Endothelial cell (in vitro differentiated cells): ENCODE measurements around the gene C19orf12. TPM values are rescaled to one million over a fixed set of nuclear protein-coding genes. Genes with fewer than 3 reads are reported as not detected.

Experiments
- DNase-seq: peaks from one replicate; pipeline ENCODE4 v3.0.0; 2021; ENCODE audit warnings: low spot score
- H3K27ac Mint-ChIP-seq: one replicate; pipeline ENCODE4 v1.8.0; 2021; ENCODE audit warnings: mixed read lengths, inconsistent platforms; ENCODE audit not compliant: unreplicated experiment
- H3K27me3 Mint-ChIP-seq: one replicate; pipeline ENCODE4 v1.8.0; 2021; ENCODE audit warnings: mild to moderate bottlenecking, moderate library complexity, mixed read lengths, inconsistent platforms; ENCODE audit not compliant: unreplicated experiment
- H3K36me3 Mint-ChIP-seq: one replicate; pipeline ENCODE4 v1.8.0; 2021; ENCODE audit warnings: mild to moderate bottlenecking, low read depth, mixed read lengths, inconsistent platforms; ENCODE audit not compliant: unreplicated experiment
- H3K4me1 Mint-ChIP-seq: one replicate; pipeline ENCODE4 v1.8.0; 2021; ENCODE audit warnings: mild to moderate bottlenecking, mixed read lengths, inconsistent platforms; ENCODE audit not compliant: unreplicated experiment
- H3K4me3 Mint-ChIP-seq: one replicate; pipeline ENCODE4 v1.8.0; 2021; ENCODE audit warnings: mild to moderate bottlenecking, mixed read lengths, inconsistent platforms; ENCODE audit not compliant: unreplicated experiment
- H3K9me3 Mint-ChIP-seq: one replicate; pipeline ENCODE4 v1.8.0; 2021; ENCODE audit warnings: mixed read lengths, inconsistent platforms; ENCODE audit not compliant: unreplicated experiment
- long read RNA-seq: library from polyadenylated mRNA; unstranded; transcript quantifications from one replicate; pipeline ENCODE4 v2.0.0, GENCODE V29; 2020; ENCODE audit not compliant: unreplicated experiment
- total RNA-seq: library from RNA; stranded (reverse); fragmentation: NEBNext Ultra II Directional; extraction: Animal tissue kit (Norgen Biotek cat#: 25700); gene quantifications from one replicate; pipeline ENCODE4 v1.2.1, GENCODE V29; 2021; ENCODE audit not compliant: unreplicated experiment
- TF ChIP-seq, protein P1 (sequence below): fragments of 200-600 bp; sonication (generic); IDR thresholded peaks from one replicate; pipeline ENCODE4 v1.5.0; 2021; ENCODE audit warnings: antibody characterized with exemption; ENCODE audit not compliant: unreplicated experiment

Gene C19orf12
- 6.1 TPM for total RNA-seq
- long read RNA-seq, partial matches to known transcripts: 0 of 1 reads
- long read RNA-seq, other reads (novel, unspliced or antisense): 0 of 1 reads

DNA sequence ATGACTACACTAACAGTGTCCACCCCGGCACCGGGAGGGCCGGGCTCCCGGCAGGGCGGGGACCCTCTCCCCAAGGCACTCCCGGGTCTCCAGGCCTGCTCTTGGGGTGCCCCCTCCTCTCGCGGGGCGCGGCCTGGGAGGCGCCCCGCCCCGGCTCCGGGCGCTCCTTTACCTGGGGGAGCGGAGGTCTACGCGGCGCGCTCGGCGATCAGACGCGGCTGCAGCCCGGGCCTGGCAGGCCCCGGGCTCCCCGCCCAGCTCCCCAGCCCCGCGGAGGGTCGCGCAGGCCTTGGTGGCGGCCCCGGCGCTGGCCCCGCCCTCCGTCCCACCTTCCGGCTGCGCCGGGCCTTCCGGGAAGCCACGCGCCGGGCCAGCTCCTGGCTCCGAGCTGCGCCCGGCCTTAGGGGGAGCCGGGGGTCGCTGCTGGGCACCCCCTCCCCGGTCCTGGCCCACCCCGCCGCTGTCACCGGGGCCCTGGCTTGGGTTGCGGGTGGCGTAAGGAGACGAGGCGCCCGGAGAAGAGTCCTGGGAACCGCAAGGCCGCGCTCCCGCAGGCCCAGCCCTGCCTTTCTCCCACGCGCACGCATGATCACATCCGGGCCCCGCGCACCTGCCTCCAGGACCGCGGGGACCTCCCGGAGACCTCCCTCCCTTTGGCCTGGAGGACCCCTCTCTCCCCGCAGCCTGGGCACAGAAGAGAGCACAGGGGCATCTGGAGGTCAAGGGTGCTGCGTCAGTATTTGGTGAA lies at the start of gene C19orf12:
TSS of gene C19orf12 (minus strand) at position 309 of the 748 bp plus-strand sequence. CDS start 6,848 bp downstream, outside the sequence.
- Mint-ChIP-seq H3K36me3 (no peaks in the 10 kb centered on the region), H3K9me3 (no peaks in the 10 kb centered on the region), H3K4me1 (peaks cover 18% of the 10 kb centered on the region), H3K4me3 (peak within 1 kb of the TSS; percentile 85), H3K27me3 (peaks cover 8% of the 10 kb centered on the region), H3K27ac (peak within 1 kb of the TSS; percentile 24)
- TF ChIP-seq, protein P1, sequence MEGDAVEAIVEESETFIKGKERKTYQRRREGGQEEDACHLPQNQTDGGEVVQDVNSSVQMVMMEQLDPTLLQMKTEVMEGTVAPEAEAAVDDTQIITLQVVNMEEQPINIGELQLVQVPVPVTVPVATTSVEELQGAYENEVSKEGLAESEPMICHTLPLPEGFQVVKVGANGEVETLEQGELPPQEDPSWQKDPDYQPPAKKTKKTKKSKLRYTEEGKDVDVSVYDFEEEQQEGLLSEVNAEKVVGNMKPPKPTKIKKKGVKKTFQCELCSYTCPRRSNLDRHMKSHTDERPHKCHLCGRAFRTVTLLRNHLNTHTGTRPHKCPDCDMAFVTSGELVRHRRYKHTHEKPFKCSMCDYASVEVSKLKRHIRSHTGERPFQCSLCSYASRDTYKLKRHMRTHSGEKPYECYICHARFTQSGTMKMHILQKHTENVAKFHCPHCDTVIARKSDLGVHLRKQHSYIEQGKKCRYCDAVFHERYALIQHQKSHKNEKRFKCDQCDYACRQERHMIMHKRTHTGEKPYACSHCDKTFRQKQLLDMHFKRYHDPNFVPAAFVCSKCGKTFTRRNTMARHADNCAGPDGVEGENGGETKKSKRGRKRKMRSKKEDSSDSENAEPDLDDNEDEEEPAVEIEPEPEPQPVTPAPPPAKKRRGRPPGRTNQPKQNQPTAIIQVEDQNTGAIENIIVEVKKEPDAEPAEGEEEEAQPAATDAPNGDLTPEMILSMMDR: no peak
- DNase-seq: peak; percentile 57

DNA sequence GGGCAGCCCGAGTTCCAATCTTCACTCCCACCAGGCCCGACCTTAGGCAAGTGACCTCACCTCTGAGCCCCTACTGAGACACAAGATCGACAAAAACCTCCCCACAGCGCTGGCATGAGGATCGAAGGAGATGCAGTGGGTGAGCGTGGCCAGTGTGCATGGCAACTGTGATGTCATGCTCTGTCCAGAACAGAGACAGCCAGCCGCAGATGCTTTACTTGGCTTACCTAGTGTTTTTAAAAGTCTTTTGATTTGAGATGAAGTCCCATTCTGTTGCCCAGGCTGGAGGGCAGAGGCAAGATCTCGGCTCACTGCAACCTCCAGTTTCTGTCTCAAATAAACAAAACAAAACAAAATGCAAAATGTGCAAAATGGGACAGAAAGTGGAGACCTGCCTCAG lies 49.3 kb upstream of the C19orf12 start:
- H3K36me3 Mint-ChIP-seq: no peaks in the 10 kb centered on the region
- TF ChIP-seq, protein P1: no peak
- DNase-seq: no peak
- no peaks in the 10 kb centered on the region for H3K9me3 Mint-ChIP-seq
- peaks cover 2% of the 10 kb centered on the region for H3K27me3 Mint-ChIP-seq
- no peaks in the 10 kb centered on the region for H3K4me1 Mint-ChIP-seq
- no peak overlapping the region for H3K4me3 Mint-ChIP-seq
- no peak overlapping the region for H3K27ac Mint-ChIP-seq

DNA sequence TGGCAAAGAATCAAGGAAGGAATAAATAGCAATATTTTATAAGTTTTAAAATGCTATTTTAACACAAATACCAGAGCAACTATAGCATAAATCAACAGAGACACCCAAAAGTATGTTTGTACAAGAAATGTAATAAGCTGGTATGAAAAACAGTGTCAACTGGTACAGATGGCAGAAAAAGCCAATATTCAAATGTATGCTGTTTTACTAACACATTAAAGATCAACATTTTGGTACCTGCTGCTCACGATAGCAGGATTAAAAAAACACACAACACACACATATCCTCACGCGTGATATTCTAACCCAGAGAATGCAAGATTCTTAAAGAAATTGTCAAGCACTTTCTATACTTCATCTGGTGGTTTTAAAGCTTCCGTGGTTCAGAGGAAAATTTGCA lies 48.1 kb upstream of the C19orf12 start:
- H3K9me3 Mint-ChIP-seq: no peaks in the 10 kb centered on the region
- TF ChIP-seq, protein P1: no peak
- H3K27me3 Mint-ChIP-seq: peaks cover 2% of the 10 kb centered on the region
- no peaks in the 10 kb centered on the region for H3K36me3 Mint-ChIP-seq
- H3K27ac Mint-ChIP-seq: no peak overlapping the region
- H3K4me1 Mint-ChIP-seq: no peaks in the 10 kb centered on the region
- no peak overlapping the region for H3K4me3 Mint-ChIP-seq
- no peak for DNase-seq

DNA sequence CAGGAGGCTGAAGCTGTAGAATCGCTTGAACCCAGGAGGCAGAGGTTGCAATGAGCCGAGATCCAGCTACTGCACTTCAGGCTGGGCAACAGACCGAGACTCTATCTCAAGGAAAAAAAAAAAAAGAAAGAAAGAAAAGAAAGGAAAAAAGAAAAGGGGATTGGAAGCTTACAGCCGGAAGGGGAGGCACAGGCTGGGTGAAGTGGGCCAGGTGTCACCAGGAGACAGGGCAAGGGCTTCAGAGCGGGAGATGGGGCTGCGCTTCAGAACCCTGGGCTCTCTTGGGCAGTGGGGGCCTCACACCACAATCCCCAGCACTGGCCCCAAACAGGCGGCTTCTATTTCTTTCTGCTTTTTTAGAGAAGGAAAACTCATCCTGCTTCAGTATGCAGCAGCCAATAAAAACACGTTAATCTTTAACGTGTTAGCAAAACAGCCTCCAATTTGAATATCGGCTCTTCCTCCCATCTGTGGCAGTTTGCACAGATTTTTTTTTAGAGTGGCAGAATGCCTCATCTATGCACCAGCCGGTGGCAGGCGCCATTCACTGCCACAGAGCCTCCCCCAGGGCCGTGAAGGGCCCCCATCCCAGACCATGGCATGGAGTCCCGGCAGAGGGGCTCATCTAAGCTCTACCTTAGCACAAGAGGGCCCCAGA lies 46.6 kb upstream of the C19orf12 start:
- Mint-ChIP-seq H3K9me3 (no peaks in the 10 kb centered on the region), H3K27me3 (no peaks in the 10 kb centered on the region), H3K36me3 (no peaks in the 10 kb centered on the region), H3K4me1 (no peaks in the 10 kb centered on the region), H3K4me3 (no peak overlapping the region), H3K27ac (no peak overlapping the region)
- TF ChIP-seq, protein P1: no peak
- DNase-seq: no peak
